Smooth muscle cell (in vitro differentiated cells): ENCODE measurements around the gene REC114. TPM values are rescaled to one million over a fixed set of nuclear protein-coding genes. Genes with fewer than 3 reads are reported as not detected.

ENCODE experiments used
- DNase-seq: peaks from one replicate; lab custom pipeline; 2025; ENCODE audit not compliant: unreplicated experiment; lab: John Stamatoyannopoulos, UW
- H2AFZ ChIP-seq: fragments of 200-600 bp; sonication (generic); 2 replicates; pipeline ENCODE4 v1.6.0; 2016; ENCODE audit warnings: antibody characterized with exemption, low read depth, mild to moderate bottlenecking
- H3F3A ChIP-seq: fragments of 200-600 bp; sonication (generic); 2 replicates; pipeline ENCODE4 v1.6.0; 2017; ENCODE audit warnings: antibody characterized with exemption, low read depth
- H3K27ac ChIP-seq: fragments of 200-600 bp; sonication (generic); 2 replicates; pipeline ENCODE4 v1.5.1; 2016; ENCODE audit warnings: low read depth, mild to moderate bottlenecking
- H3K27me3 ChIP-seq: fragments of 200-600 bp; sonication (generic); 2 replicates; pipeline ENCODE4 v1.6.1; 2016; ENCODE audit warnings: low read depth, mild to moderate bottlenecking
- H3K36me3 ChIP-seq: fragments of 200-600 bp; sonication (generic); 2 replicates; pipeline ENCODE4 v1.5.1; 2016; ENCODE audit warnings: low read depth
- H3K4me1 ChIP-seq: fragments of 200-600 bp; sonication (generic); 2 replicates; pipeline ENCODE4 v1.5.1; 2016; ENCODE audit warnings: low read depth
- H3K4me2 ChIP-seq: fragments of 200-600 bp; sonication (generic); 2 replicates; pipeline ENCODE4 v1.6.0; 2016; ENCODE audit warnings: mild to moderate bottlenecking
- H3K4me3 ChIP-seq: fragments of 200-600 bp; sonication (generic); 2 replicates; pipeline ENCODE4 v1.5.1; 2016; ENCODE audit warnings: mild to moderate bottlenecking
- H3K79me2 ChIP-seq: fragments of 200-600 bp; sonication (generic); 2 replicates; pipeline ENCODE4 v1.6.0; 2016; ENCODE audit warnings: low read depth, mild to moderate bottlenecking
- H3K9ac ChIP-seq: fragments of 200-600 bp; sonication (generic); 2 replicates; pipeline ENCODE4 v1.6.0; 2016; ENCODE audit warnings: low read depth
- H3K9me3 ChIP-seq: fragments of 200-600 bp; sonication (generic); replicated peaks from 2 replicates; pipeline ENCODE4 v1.5.1; 2016; ENCODE audit warnings: low read depth
- H4K20me1 ChIP-seq: fragments of 200-600 bp; sonication (generic); 2 replicates; pipeline ENCODE4 v1.6.0; 2016; ENCODE audit warnings: low read depth
- WGBS: methylation state at CpG from one replicate; pipeline ENCODE4 v1.1.7; 2016; ENCODE audit warnings: low lambda C conversion rate; 5-methylcytosine and 5-hydroxymethylcytosine counted together
- polyA plus RNA-seq: library from polyadenylated mRNA; unstranded; fragments of >200 nt; fragmentation: Nextera tagmentation; extraction: Ambion mirVana; gene quantifications from 2 replicates; pipeline ENCODE4 v1.2.1, GENCODE V29; 2016
- total RNA-seq: library from RNA; depleted of rRNA; stranded (reverse); fragments of >200 nt; gene quantifications from 2 replicates; pipeline ENCODE4 v1.2.3, GENCODE V29; 2014
- TF ChIP-seq, protein P1 (sequence below): fragments of 200-600 bp; sonication (generic); IDR thresholded peaks from 2 replicates; pipeline ENCODE4 v1.5.1; 2017; ENCODE audit warnings: borderline replicate concordance, mild to moderate bottlenecking, antibody characterized with exemption; ENCODE audit not compliant: insufficient read depth, poor library complexity, severe bottlenecking

The REC114 gene
- total and polyA plus RNA-seq, 2 experiments from 2014 or later, result not detected

DNA sequence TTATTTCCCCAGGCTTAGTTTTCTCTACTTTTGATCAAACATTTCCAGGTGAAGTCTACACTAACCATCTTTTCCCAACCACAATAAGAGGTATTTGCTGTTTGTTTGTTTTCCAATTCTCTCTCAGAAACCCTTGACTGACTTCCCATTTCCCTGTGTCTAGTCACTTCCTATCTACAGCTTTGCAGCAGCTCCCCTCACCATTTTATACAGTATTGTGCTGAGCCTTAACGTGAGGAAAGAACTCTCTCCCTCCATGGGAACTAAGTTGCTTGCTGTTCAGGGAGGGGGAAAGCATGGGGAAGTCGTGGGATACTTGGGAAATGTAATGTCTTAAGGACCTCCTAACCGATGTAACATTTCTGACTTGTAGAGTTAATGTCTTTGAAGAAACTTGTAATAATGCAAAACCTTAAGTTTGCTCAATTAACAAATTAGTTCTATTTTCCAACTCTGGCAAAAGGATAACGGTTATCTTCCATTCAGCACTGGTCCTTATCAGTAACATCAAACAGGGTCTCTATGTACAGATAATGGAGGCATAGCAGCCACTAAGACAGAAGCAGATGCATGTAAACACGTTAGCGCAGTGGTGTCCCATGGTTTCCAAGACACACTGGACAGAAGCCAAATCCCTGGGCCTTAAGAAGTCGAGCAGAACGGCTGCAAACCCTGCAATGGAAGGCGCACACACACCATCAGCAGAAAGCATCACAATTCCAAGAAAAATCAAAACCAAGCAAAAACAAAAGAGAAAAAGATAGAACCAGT is 150.5 kb downstream of the REC114 start:
- Histone ChIP-seq H3K79me2 (peaks cover 100% of the 10 kb centered on the region), H3K27ac (peak overlapping the region; percentile 57), H3K9me3 (no peaks in the 10 kb centered on the region), H3K4me2 (peak overlapping the region; percentile 34), H3K36me3 (peaks cover 5% of the 10 kb centered on the region), H3K27me3 (no peaks in the 10 kb centered on the region), H3K4me3 (no peak overlapping the region), H4K20me1 (peaks cover 100% of the 10 kb centered on the region), H3F3A (peaks cover 4% of the 10 kb centered on the region), H2AFZ (no peak overlapping the region), H3K4me1 (peaks cover 26% of the 10 kb centered on the region), H3K9ac (no peak overlapping the region)
- WGBS, result 36% methylated on average over 9 of the region's 9 CpGs
- TF ChIP-seq, protein P1, sequence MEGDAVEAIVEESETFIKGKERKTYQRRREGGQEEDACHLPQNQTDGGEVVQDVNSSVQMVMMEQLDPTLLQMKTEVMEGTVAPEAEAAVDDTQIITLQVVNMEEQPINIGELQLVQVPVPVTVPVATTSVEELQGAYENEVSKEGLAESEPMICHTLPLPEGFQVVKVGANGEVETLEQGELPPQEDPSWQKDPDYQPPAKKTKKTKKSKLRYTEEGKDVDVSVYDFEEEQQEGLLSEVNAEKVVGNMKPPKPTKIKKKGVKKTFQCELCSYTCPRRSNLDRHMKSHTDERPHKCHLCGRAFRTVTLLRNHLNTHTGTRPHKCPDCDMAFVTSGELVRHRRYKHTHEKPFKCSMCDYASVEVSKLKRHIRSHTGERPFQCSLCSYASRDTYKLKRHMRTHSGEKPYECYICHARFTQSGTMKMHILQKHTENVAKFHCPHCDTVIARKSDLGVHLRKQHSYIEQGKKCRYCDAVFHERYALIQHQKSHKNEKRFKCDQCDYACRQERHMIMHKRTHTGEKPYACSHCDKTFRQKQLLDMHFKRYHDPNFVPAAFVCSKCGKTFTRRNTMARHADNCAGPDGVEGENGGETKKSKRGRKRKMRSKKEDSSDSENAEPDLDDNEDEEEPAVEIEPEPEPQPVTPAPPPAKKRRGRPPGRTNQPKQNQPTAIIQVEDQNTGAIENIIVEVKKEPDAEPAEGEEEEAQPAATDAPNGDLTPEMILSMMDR, result no peak
- no peak for DNase-seq

DNA sequence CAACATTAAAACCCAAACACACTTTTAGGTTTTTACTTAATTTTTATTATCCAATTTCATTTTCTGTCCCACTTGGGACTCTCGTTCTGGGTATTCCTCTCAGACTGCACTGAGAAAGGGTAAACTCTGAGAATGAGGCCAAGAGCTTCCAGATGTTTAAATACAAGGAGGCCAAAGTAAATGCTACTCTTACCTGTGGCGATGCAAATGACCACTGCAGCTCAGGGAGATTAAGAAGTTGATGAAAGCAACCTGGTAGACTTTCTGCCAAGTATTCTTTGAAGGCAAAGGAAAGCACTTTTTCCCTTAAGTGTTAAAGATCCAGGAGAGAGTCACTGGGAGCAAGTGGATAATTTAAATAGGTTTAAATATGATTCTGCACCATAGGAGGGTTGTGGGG is 151.1 kb downstream of the REC114 start:
- Histone ChIP-seq H2AFZ (no peak overlapping the region), H3K36me3 (no peaks in the 10 kb centered on the region), H3K79me2 (peaks cover 100% of the 10 kb centered on the region), H3K27me3 (no peaks in the 10 kb centered on the region), H4K20me1 (peaks cover 100% of the 10 kb centered on the region), H3K4me1 (peaks cover 33% of the 10 kb centered on the region), H3F3A (peaks cover 4% of the 10 kb centered on the region), H3K9ac (no peak overlapping the region), H3K4me3 (no peak overlapping the region), H3K27ac (peak overlapping the region; percentile 57), H3K9me3 (no peaks in the 10 kb centered on the region), H3K4me2 (no peak overlapping the region)
- DNase-seq, result no peak
- TF ChIP-seq, protein P1, result no peak
- WGBS, result 87% methylated on average over 2 of the region's 2 CpGs

DNA sequence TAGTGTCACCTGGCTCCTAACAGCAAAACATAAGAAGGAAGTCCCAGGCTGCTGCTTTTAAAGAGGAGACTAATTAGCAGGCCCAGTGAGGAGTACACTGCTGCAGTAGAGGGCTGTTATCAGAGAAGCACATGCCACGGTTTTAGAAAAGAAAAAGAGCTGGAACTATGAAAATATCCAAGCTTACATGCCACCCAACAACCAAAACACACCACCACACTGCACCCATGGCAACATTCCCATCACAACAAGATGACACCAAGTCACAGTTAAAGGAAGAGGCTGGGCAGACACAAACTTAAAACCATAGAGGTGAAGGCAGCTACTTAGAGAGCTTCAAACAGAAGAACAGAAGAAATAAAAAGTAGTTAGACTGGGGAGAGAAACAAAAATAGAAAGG is 153.2 kb downstream of the REC114 start:
- H4K20me1 ChIP-seq, result peaks cover 100% of the 10 kb centered on the region
- H3K27me3 ChIP-seq, result no peaks in the 10 kb centered on the region
- H3K4me2 ChIP-seq, result no peak overlapping the region
- 20% methylated on average over 1 of the region's 1 CpG for WGBS
- no peaks in the 10 kb centered on the region for H3K9me3 ChIP-seq
- TF ChIP-seq, protein P1, result no peak
- H3K4me1 ChIP-seq, result peaks cover 50% of the 10 kb centered on the region
- no peak for DNase-seq
- no peak overlapping the region for H3K4me3 ChIP-seq
- H3F3A ChIP-seq, result peaks cover 15% of the 10 kb centered on the region
- H3K27ac ChIP-seq, result peak overlapping the region; percentile 73
- peak overlapping the region; percentile 53 for H3K9ac ChIP-seq
- H3K79me2 ChIP-seq, result peaks cover 100% of the 10 kb centered on the region
- no peak overlapping the region for H2AFZ ChIP-seq
- H3K36me3 ChIP-seq, result no peaks in the 10 kb centered on the region
